ENCODE data around the gene RSRC2. TPM values are rescaled to one million over a fixed set of nuclear protein-coding genes. Genes with fewer than 3 reads are reported as not detected.

Gene RSRC2
- total RNA-seq, 1 experiment from 2014 or later = 64.5 TPM

DNA sequence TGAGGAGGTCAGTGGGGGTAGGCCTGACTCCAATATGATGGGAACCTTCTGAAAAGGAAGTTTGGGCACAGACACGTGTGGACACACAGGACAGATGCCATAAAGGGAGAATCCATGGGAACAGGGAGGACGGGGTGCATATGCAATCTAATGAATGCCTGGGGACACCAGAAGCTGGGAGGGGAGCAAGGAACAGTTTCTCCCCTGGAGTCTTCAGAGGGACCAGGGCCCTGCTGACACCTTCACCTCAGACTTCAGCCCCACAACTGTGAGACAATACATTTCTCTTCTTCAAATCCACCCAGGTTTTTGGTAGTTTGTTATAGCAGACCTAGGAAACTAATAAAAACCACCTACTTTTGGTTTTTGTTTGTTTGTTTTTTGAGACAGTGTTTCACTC, 69.1 kb downstream of the RSRC2 start:
- H3K79me2 ChIP-seq (ENCODE audit: low read depth) = no peaks in the 10 kb centered on the region
- H3K27ac ChIP-seq = no peak overlapping the region
- 0 out of 2 replicates have a peak, but pooled peaks cover 12% of the 10 kb centered on the region for H3K4me1 ChIP-seq (replicated peaks; ENCODE audit: insufficient read depth)
- DNase-seq = no peak
- intact Hi-C loops (cut with micrococcal nuclease; ENCODE audit: unreplicated experiment) = no loop called here
- H3K4me2 ChIP-seq = no peak overlapping the region
- H3K27me3 ChIP-seq (ENCODE audit: insufficient read depth, low read depth) = no peaks in the 10 kb centered on the region
- H3K9me2 ChIP-seq (ENCODE audit: insufficient read depth) = no peaks in the 10 kb centered on the region
- H3F3A ChIP-seq (ENCODE audit: insufficient read depth, low read depth) = peaks cover 11% of the 10 kb centered on the region
- no TSS peak for BruUV-seq (replicated peaks)
- no peak overlapping the region for H2AFZ ChIP-seq
- TF ChIP-seq, protein P1, sequence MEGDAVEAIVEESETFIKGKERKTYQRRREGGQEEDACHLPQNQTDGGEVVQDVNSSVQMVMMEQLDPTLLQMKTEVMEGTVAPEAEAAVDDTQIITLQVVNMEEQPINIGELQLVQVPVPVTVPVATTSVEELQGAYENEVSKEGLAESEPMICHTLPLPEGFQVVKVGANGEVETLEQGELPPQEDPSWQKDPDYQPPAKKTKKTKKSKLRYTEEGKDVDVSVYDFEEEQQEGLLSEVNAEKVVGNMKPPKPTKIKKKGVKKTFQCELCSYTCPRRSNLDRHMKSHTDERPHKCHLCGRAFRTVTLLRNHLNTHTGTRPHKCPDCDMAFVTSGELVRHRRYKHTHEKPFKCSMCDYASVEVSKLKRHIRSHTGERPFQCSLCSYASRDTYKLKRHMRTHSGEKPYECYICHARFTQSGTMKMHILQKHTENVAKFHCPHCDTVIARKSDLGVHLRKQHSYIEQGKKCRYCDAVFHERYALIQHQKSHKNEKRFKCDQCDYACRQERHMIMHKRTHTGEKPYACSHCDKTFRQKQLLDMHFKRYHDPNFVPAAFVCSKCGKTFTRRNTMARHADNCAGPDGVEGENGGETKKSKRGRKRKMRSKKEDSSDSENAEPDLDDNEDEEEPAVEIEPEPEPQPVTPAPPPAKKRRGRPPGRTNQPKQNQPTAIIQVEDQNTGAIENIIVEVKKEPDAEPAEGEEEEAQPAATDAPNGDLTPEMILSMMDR (conservative IDR thresholded peaks at IDR 0.05) = no peak
- TF ChIP-seq EZH2 (IDR thresholded peaks at IDR 0.05; ENCODE audit: low read depth) = no peak
- ChIA-PET CTCF (no interaction called here), POLR2A (ENCODE audit: unreplicated experiment) (no interaction called here)
- H4K20me1 ChIP-seq (ENCODE audit: insufficient read depth) = no peaks in the 10 kb centered on the region
- no peak overlapping the region for H3K4me3 ChIP-seq
- H3K36me3 ChIP-seq (ENCODE audit: low read depth) = no peaks in the 10 kb centered on the region
- H3K9me3 ChIP-seq (ENCODE audit: insufficient read depth, low read depth) = no peaks in the 10 kb centered on the region

DNA sequence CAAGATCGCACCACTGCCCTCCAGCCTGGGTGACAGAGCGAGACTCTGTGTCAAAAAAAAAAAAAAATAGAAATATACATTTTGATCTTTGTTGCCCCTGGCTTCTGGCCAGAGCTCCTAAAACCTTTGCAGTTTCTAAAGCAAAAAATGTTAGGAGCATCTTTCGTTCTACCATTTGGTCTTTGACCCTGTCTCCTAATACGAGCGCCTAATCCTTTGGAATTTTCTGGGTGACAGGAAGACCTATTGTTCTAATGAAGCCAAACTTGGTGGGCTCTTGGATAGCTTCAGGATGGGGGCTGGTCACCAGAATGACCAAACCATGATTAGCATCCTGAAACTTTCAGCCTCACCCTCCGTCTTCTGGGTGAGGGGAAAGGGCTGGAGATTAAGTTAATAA, 72.0 kb downstream of the RSRC2 start:
- Histone ChIP-seq H3K79me2 (ENCODE audit: low read depth) (no peaks in the 10 kb centered on the region), H3K4me3 (no peak overlapping the region), H4K20me1 (ENCODE audit: insufficient read depth) (no peaks in the 10 kb centered on the region), H3K9me3 (ENCODE audit: insufficient read depth, low read depth) (no peaks in the 10 kb centered on the region), H3K4me2 (no peak overlapping the region), H3K9me2 (ENCODE audit: insufficient read depth) (no peaks in the 10 kb centered on the region), H3K36me3 (ENCODE audit: low read depth) (no peaks in the 10 kb centered on the region), H2AFZ (no peak overlapping the region), H3K27ac (no peak overlapping the region), H3K27me3 (ENCODE audit: insufficient read depth, low read depth) (no peaks in the 10 kb centered on the region), H3F3A (ENCODE audit: insufficient read depth, low read depth) (peaks cover 8% of the 10 kb centered on the region; the same call in 1 of the 2 replicates), H3K4me1 (replicated peaks; ENCODE audit: insufficient read depth) (peaks cover 10% of the 10 kb centered on the region)
- POLR2A ChIA-PET (ENCODE audit: unreplicated experiment) = interaction anchor here (0.6 kb wide), 2 partner anchors 62 to 315 kb away, joined by 3 to 4 read pairs; no protein-coding TSS in a partner anchor
- BruUV-seq (replicated peaks) = no TSS peak
- CTCF ChIA-PET = no interaction called here
- TF ChIP-seq, protein P1 (conservative IDR thresholded peaks at IDR 0.05) = no peak
- intact Hi-C loops (cut with micrococcal nuclease; ENCODE audit: unreplicated experiment) = no loop called here
- DNase-seq = no peak

DNA sequence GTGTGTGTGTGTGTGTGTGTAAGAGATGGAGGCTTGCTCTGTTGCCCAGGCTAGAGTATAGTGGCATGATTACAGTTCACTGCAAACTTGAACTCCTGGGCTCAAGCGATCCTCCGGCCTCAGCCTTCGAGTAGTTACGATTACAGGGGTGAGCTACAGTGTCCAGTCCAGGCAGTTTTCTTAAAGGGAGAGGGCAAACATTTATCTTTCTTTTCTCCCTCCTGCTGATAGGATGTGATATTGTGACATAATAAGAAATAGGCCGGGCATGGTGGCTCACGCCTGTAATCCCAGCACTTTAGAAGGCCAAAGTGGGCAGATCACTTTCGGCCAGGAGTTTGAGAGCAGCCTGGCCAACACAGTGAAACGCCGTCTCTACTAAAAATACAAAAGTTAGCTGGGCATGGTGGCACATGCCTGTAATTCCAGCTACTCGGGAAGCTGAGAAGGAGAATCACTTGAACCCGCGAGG, 72.5 kb downstream of the RSRC2 start:
- H4K20me1 ChIP-seq (ENCODE audit: insufficient read depth) = no peaks in the 10 kb centered on the region
- H3K9me2 ChIP-seq (ENCODE audit: insufficient read depth) = no peaks in the 10 kb centered on the region
- no peaks in the 10 kb centered on the region for H3K36me3 ChIP-seq (ENCODE audit: low read depth)
- ChIA-PET CTCF (no interaction called here), POLR2A (ENCODE audit: unreplicated experiment) (interaction anchor here (0.6 kb wide), 2 partner anchors 62 to 315 kb away, joined by 3 to 4 read pairs; no protein-coding TSS in a partner anchor)
- H3F3A ChIP-seq (ENCODE audit: insufficient read depth, low read depth) = peaks cover 10% of the 10 kb centered on the region; the same call in 1 of the 2 replicates
- no peak overlapping the region for H3K4me3 ChIP-seq
- no peaks in the 10 kb centered on the region for H3K27me3 ChIP-seq (ENCODE audit: insufficient read depth, low read depth)
- H3K27ac ChIP-seq = no peak overlapping the region
- H3K4me2 ChIP-seq = no peak overlapping the region
- intact Hi-C loops (cut with micrococcal nuclease; ENCODE audit: unreplicated experiment) = no loop called here
- DNase-seq = no peak
- H3K9me3 ChIP-seq (ENCODE audit: insufficient read depth, low read depth) = no peaks in the 10 kb centered on the region
- BruUV-seq (replicated peaks) = no TSS peak
- H3K4me1 ChIP-seq (replicated peaks; ENCODE audit: insufficient read depth) = peaks cover 12% of the 10 kb centered on the region
- TF ChIP-seq EZH2 (IDR thresholded peaks at IDR 0.05; ENCODE audit: low read depth) = no peak
- TF ChIP-seq, protein P1 (conservative IDR thresholded peaks at IDR 0.05) = no peak
- no peak overlapping the region for H2AFZ ChIP-seq
- H3K79me2 ChIP-seq (ENCODE audit: low read depth) = no peaks in the 10 kb centered on the region

Other genes starting within 250 kb of the RSRC2 start
- gene CLIP1, start 104.3 kb downstream of the RSRC2 start, total RNA-seq (2021) = 80.8 and 86.9 TPM in 2 replicates
- 16.7 and 24.3 TPM in 2 replicates for gene ZCCHC8, start 26.0 kb downstream of the RSRC2 start, total RNA-seq (2021)
- gene KNTC1, start 313 bp upstream of the RSRC2 start, total RNA-seq (2021) = 63.0 and 67.7 TPM in 2 replicates
- 2.0 and 2.6 TPM in 2 replicates for gene HCAR2, start 176.4 kb upstream of the RSRC2 start, total RNA-seq (2021)
- gene HCAR3, start 189.9 kb upstream of the RSRC2 start, total RNA-seq (2021) = 0.38 and 0.44 TPM in 2 replicates
- gene HCAR1, start 203.9 kb upstream of the RSRC2 start, total RNA-seq (2021) = 4.2 and 5.2 TPM in 2 replicates
- gene DENR, start 225.9 kb upstream of the RSRC2 start, total RNA-seq (2021) = 53.0 and 66.6 TPM in 2 replicates
- gene CCDC62, start 247.6 kb upstream of the RSRC2 start, total RNA-seq (2021) = 0.41 and 0.58 TPM in 2 replicates